Caco-2 (cell line): ENCODE results near the gene CLMP. TPM values are rescaled to one million over a fixed set of nuclear protein-coding genes. Genes with fewer than 3 reads are reported as not detected.
A peak's percentile ranks its signal among the peaks of the same experiment; 100 is the strongest.

Experiments used
- BruUV-seq: library from RNA; stranded (reverse); fragments of 400-500 nt; replicated peaks from 2 replicates; lab custom pipeline; 2021; lab: Mats Ljungman, UMichigan
- CTCF ChIA-PET: fragments of 300-600 bp; sonication (Branson Sonifier 250); formaldehyde crosslinking; loops from one replicate; lab custom pipeline; 2022; ENCODE audit warnings: antibody characterized with exemption; lab: Charles Lee
- POLR2A ChIA-PET: fragments of 300-600 bp; sonication (Branson Sonifier 250); formaldehyde crosslinking; loops from one replicate; lab custom pipeline; 2022; ENCODE audit warnings: antibody characterized with exemption; lab: Charles Lee
- DNase-seq, 2 experiments: peaks; one replicate each; pipeline versions ENCODE4 v3.0.0 to v3.0.0-alpha.2; 2020 to 2022
- H3K27me3 ChIP-seq: replicated peaks from 2 replicates; pipeline ENCODE4 v1.6.0; 2011; ENCODE audit warnings: low read length; ENCODE audit not compliant: control insufficient read depth, insufficient read depth
- H3K36me3 ChIP-seq: 2 replicates; pipeline ENCODE4 v1.5.1; 2011; ENCODE audit warnings: low read length; ENCODE audit not compliant: control insufficient read depth, insufficient read depth
- H3K4me1 ChIP-seq: fragments of 250-450 bp; sonication (Bioruptor Pico); 2 replicates; pipeline ENCODE4 v1.5.1; 2020; ENCODE audit warnings: mild to moderate bottlenecking
- H3K4me3 ChIP-seq: 2 replicates; pipeline ENCODE4 v1.5.1; 2011; ENCODE audit warnings: low read depth, mild to moderate bottlenecking, control low read depth, low read length
- H3K9me3 ChIP-seq: fragments of 250-450 bp; sonication (Bioruptor Pico); 2 replicates; pipeline ENCODE4 v1.5.1; 2020; ENCODE audit warnings: mild to moderate bottlenecking, moderate library complexity
- H3K27ac Mint-ChIP-seq: one replicate; pipeline ENCODE4 v1.8.0; 2022; ENCODE audit warnings: mixed read lengths; ENCODE audit not compliant: unreplicated experiment
- H3K27me3 Mint-ChIP-seq: one replicate; pipeline ENCODE4 v1.8.0; 2022; ENCODE audit warnings: mixed read lengths; ENCODE audit not compliant: insufficient read depth, unreplicated experiment
- H3K36me3 Mint-ChIP-seq: one replicate; pipeline ENCODE4 v1.8.0; 2022; ENCODE audit warnings: mild to moderate bottlenecking, mixed read lengths; ENCODE audit not compliant: insufficient read depth, unreplicated experiment
- H3K4me1 Mint-ChIP-seq: one replicate; pipeline ENCODE4 v1.8.0; 2022; ENCODE audit warnings: low read depth, mixed read lengths; ENCODE audit not compliant: unreplicated experiment
- H3K4me3 Mint-ChIP-seq: one replicate; pipeline ENCODE4 v1.8.0; 2022; ENCODE audit warnings: mild to moderate bottlenecking, moderate library complexity, mixed read lengths; ENCODE audit not compliant: unreplicated experiment
- H3K9me3 Mint-ChIP-seq: one replicate; pipeline ENCODE4 v1.8.0; 2022; ENCODE audit warnings: mixed read lengths; ENCODE audit not compliant: unreplicated experiment
- intact Hi-C: fragments of 100-400 bp; cut with micrococcal nuclease; formaldehyde crosslinking; loops from one replicate; pipeline ENCODE4 v1.10.0; 2022; ENCODE audit not compliant: unreplicated experiment
- total RNA-seq: library from RNA; stranded (reverse); gene quantifications from 2 replicates; pipeline ENCODE4 v1.2.3, GENCODE V29; 2022
- TF ChIP-seq, protein P1 (sequence below), 2 experiments: fragments of 200-600 bp in 1 of 2; IDR thresholded peaks; 1 replicate in 1 of 2; 2 replicates in 1 of 2; pipeline versions ENCODE4 v1.5.1 to v1.8.0; 2011 to 2022; ENCODE audit warnings: antibody characterized with exemption in 1 of 2, control low read depth in 1 of 2, inconsistent platforms in 1 of 2, low read depth in 1 of 2, low read length in 1 of 2, mild to moderate bottlenecking in 1 of 2, moderate library complexity in 1 of 2; ENCODE audit not compliant: insufficient read depth in 1 of 2, severe bottlenecking in 1 of 2, unreplicated experiment in 1 of 2

The CLMP gene
- total RNA-seq, 1 experiment from 2014 or later, result 58.9 TPM

DNA sequence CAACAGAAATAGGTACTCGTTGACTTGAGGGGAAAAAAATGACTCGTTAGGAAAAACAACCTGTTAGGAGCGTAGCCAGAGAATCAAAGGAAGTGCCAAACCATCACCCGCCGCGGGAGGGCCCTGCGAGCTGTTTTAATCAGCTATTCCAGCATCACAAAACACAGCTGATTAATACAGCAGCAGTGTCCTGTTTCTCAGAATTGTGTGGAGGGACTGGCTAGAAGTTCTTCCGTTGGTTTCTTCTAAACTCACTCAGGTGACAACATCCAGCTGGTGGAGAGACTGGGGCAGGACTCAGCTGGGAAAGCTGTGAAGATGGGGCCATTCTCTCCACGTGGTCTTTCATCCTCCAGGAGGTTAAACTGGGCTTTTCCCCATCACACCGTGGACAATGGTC is 161.2 kb downstream of the CLMP start:
- CTCF ChIA-PET, result interaction anchor here (1.1 to 1.5 kb wide), 3 partner anchors 11 to 227 kb away, joined by 4 read pairs; no protein-coding TSS in a partner anchor
- no peaks in the 10 kb centered on the region for H3K9me3 Mint-ChIP-seq
- DNase-seq, result no peak
- no peaks in the 10 kb centered on the region for H3K4me1 Mint-ChIP-seq
- Histone ChIP-seq H3K27me3 (0 out of 2 replicates have a peak, but pooled peaks cover 2% of the 10 kb centered on the region), H3K4me1 (no peaks in the 10 kb centered on the region), H3K36me3 (no peaks in the 10 kb centered on the region), H3K4me3 (no peak overlapping the region), H3K9me3 (no peaks in the 10 kb centered on the region)
- POLR2A ChIA-PET, result interaction anchor here (0.6 kb wide), 1 partner anchor 21 kb away, joined by 7 read pairs; no protein-coding TSS in a partner anchor
- no peaks in the 10 kb centered on the region for H3K27me3 Mint-ChIP-seq
- H3K4me3 Mint-ChIP-seq, result no peak overlapping the region
- TF ChIP-seq, protein P1, sequence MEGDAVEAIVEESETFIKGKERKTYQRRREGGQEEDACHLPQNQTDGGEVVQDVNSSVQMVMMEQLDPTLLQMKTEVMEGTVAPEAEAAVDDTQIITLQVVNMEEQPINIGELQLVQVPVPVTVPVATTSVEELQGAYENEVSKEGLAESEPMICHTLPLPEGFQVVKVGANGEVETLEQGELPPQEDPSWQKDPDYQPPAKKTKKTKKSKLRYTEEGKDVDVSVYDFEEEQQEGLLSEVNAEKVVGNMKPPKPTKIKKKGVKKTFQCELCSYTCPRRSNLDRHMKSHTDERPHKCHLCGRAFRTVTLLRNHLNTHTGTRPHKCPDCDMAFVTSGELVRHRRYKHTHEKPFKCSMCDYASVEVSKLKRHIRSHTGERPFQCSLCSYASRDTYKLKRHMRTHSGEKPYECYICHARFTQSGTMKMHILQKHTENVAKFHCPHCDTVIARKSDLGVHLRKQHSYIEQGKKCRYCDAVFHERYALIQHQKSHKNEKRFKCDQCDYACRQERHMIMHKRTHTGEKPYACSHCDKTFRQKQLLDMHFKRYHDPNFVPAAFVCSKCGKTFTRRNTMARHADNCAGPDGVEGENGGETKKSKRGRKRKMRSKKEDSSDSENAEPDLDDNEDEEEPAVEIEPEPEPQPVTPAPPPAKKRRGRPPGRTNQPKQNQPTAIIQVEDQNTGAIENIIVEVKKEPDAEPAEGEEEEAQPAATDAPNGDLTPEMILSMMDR (IDR thresholded peaks at IDR 0.05; ENCODE audit: insufficient read depth in 1 of 2, low read depth in 1 of 2, low read length in 1 of 2, severe bottlenecking in 1 of 2, unreplicated experiment in 1 of 2), result no peak
- intact Hi-C loops, result no loop called here
- no TSS peak for BruUV-seq
- H3K27ac Mint-ChIP-seq, result no peak overlapping the region
- H3K36me3 Mint-ChIP-seq, result no peaks in the 10 kb centered on the region

DNA sequence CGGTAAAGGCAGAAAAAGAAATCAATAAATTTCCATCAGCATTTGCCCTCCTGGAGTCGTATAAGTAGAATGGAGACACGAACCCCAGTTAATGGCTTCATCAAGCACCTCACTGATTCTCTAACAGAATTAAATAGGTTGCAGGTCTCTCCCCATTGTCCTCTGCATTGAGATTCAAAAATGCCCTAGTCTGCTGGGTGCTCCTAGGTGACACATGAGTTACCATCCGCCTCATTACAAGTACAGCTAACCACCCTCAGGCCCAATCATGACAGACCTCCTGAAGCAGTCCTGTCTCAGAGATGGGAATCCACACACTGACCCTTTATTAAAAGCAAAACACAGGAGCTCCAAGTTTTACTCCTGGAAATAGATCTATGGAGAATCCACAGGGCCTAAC is 164.5 kb downstream of the CLMP start:
- TF ChIP-seq, protein P1 (IDR thresholded peaks at IDR 0.05; ENCODE audit: insufficient read depth in 1 of 2, low read depth in 1 of 2, low read length in 1 of 2, severe bottlenecking in 1 of 2, unreplicated experiment in 1 of 2), result no peak

DNA sequence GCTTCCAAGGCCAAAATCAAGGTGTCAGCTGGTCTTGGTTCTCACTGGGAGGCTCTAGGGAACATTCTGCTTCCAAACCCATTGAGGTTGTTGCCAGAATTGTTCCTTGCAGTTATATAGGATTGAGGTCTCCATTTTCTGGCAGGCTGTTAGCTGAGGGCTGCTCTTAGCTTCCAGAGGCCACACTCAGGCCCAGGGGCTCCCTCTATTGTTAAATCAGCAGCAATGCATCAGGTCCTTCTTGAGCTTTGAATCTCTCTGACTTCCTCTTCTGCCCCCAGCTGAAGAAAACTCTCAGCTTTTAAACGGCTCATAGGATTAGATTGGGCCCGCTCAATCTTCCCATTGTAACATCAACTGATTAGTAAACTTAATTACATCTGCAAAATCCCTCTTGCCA is 174.1 kb downstream of the CLMP start:
- Histone ChIP-seq H3K36me3 (no peaks in the 10 kb centered on the region), H3K4me1 (no peaks in the 10 kb centered on the region), H3K27me3 (no peaks in the 10 kb centered on the region; the same call in 1 of the 2 replicates), H3K9me3 (no peaks in the 10 kb centered on the region), H3K4me3 (no peak overlapping the region)
- peak; percentile 53 to 59 for DNase-seq
- BruUV-seq, result no TSS peak
- CTCF ChIA-PET, result interaction anchor here (0.6 to 1.9 kb wide), 34 partner anchors 8 to 321 kb away, joined by 3 to 25 read pairs (median 3); partner anchors contain the start of genes BSX, HSPA8 and JHY
- TF ChIP-seq, protein P1 (IDR thresholded peaks at IDR 0.05; ENCODE audit: insufficient read depth in 1 of 2, low read depth in 1 of 2, low read length in 1 of 2, severe bottlenecking in 1 of 2, unreplicated experiment in 1 of 2), result peak; percentile 79
- no peaks in the 10 kb centered on the region for H3K9me3 Mint-ChIP-seq
- intact Hi-C loops, result loop anchor here (5.0 kb wide), 3 partner anchors 224 to 439 kb away; no protein-coding TSS in a partner anchor
- H3K36me3 Mint-ChIP-seq, result no peaks in the 10 kb centered on the region
- H3K27me3 Mint-ChIP-seq, result peaks cover 20% of the 10 kb centered on the region
- H3K4me3 Mint-ChIP-seq, result no peak overlapping the region
- POLR2A ChIA-PET, result no interaction called here
- H3K4me1 Mint-ChIP-seq, result peaks cover 6% of the 10 kb centered on the region
- no peak overlapping the region for H3K27ac Mint-ChIP-seq

More for the DNA sequence above, 164.5 kb downstream of the CLMP start:
- Histone ChIP-seq H3K4me1 (no peaks in the 10 kb centered on the region), H3K4me3 (no peak overlapping the region), H3K27me3 (0 out of 2 replicates have a peak, but pooled peaks cover 2% of the 10 kb centered on the region), H3K9me3 (no peaks in the 10 kb centered on the region), H3K36me3 (no peaks in the 10 kb centered on the region)
- Mint-ChIP-seq H3K4me1 (no peaks in the 10 kb centered on the region), H3K4me3 (no peak overlapping the region), H3K9me3 (no peaks in the 10 kb centered on the region), H3K27me3 (peaks cover 6% of the 10 kb centered on the region), H3K36me3 (no peaks in the 10 kb centered on the region), H3K27ac (no peak overlapping the region)
- ChIA-PET CTCF (interaction anchor here (1.0 kb wide), 1 partner anchor 10 kb away, joined by 3 read pairs; no protein-coding TSS in a partner anchor), POLR2A (no interaction called here)
- DNase-seq, result no peak
- no TSS peak for BruUV-seq
- intact Hi-C loops, result no loop called here

Other genes with a start within 250 kb of the CLMP start
- not detected in 2 replicates for gene BSX, start 213.4 kb downstream of the CLMP start, total RNA-seq
- 1,923 and 2,051 TPM in 2 replicates for gene HSPA8, start 133.1 kb downstream of the CLMP start, total RNA-seq
- 1.2 and 1.5 TPM in 2 replicates for gene GRAMD1B, start 235.0 kb upstream of the CLMP start, total RNA-seq